HG02885 (cell line): Measurements from ENCODE around the gene KATNAL1.

Experiments used
- ATAC-seq: cut with Tn5 transposase; IDR thresholded peaks from one replicate; pipeline ENCODE4 v1.9.1; 2021; ENCODE audit warnings: mild to moderate bottlenecking; ENCODE audit not compliant: unreplicated experiment, poor library complexity

The KATNAL1 gene

GRCh38 chr13:30235216-30235615 lies 72.1 kb downstream of the KATNAL1 start:
- ATAC-seq = no peak

- no peak for ATAC-seq
Measured at GRCh38 chr13:30234619-30235162, 72.7 kb downstream of the KATNAL1 start.

GRCh38 chr13:30224732-30225131 lies 82.6 kb downstream of the KATNAL1 start:
- no peak for ATAC-seq

- no peak for ATAC-seq
Measured at GRCh38 chr13:30222254-30222653, 85.1 kb downstream of the KATNAL1 start.

GRCh38 chr13:30216111-30216510 lies 91.2 kb downstream of the KATNAL1 start:
- no peak for ATAC-seq

GRCh38 chr13:30212256-30212655 lies 95.1 kb downstream of the KATNAL1 start:
- ATAC-seq = no peak

- ATAC-seq = no peak
Measured at GRCh38 chr13:30211745-30212144, 95.6 kb downstream of the KATNAL1 start.

- peak; percentile 85 for ATAC-seq
Measured at GRCh38 chr13:30204564-30204963, 102.8 kb downstream of the KATNAL1 start.

GRCh38 chr13:30196025-30196424 lies 111.3 kb downstream of the KATNAL1 start:
- no peak for ATAC-seq

- no peak for ATAC-seq
Measured at GRCh38 chr13:30194906-30195305, 112.4 kb downstream of the KATNAL1 start.

GRCh38 chr13:30193279-30194234 lies 113.8 kb downstream of the KATNAL1 start:
- peak; percentile 54 for ATAC-seq

GRCh38 chr13:30192320-30193093 lies 114.8 kb downstream of the KATNAL1 start:
- ATAC-seq = no peak

- ATAC-seq = no peak
Measured at GRCh38 chr13:30191491-30192100, 115.8 kb downstream of the KATNAL1 start.

GRCh38 chr13:30186634-30187415 lies 120.5 kb downstream of the KATNAL1 start:
- ATAC-seq = no peak

GRCh38 chr13:30181888-30182651 lies 125.3 kb downstream of the KATNAL1 start:
- ATAC-seq = no peak

GRCh38 chr13:30179597-30180276 lies 127.6 kb downstream of the KATNAL1 start:
- ATAC-seq = no peak

- no peak for ATAC-seq
Measured at GRCh38 chr13:30178976-30179375, 128.4 kb downstream of the KATNAL1 start.

GRCh38 chr13:30175166-30175565 lies 132.2 kb downstream of the KATNAL1 start:
- no peak for ATAC-seq
